Liver (tissue), 9 donors: ENCODE results near the gene RAB35. TPM values are rescaled to one million over a fixed set of nuclear protein-coding genes. Genes with fewer than 3 reads are reported as not detected.

Source experiments
- DNase-seq: peaks from one replicate; pipeline ENCODE4 v3.0.0-alpha.2; 2017; ENCODE audit warnings: low spot score
- H3K27ac ChIP-seq, 2 donors: one replicate each; pipeline ENCODE4 v1.7.0; 2013; ENCODE audit warnings: inconsistent platforms in 2 of 2, low read length in 2 of 2, control low read depth in 1 of 2, low read depth in 1 of 2, mild to moderate bottlenecking in 1 of 2
- H3K27me3 ChIP-seq, 4 donors: one replicate each; pipeline versions ENCODE4 v1.6.1 to v1.7.0; 2013; ENCODE audit warnings: low read length in 3 of 4, inconsistent platforms in 1 of 4, mild to moderate bottlenecking in 1 of 4, moderate library complexity in 1 of 4; ENCODE audit not compliant: control insufficient read depth in 4 of 4, insufficient read depth in 4 of 4
- H3K36me3 ChIP-seq, 4 donors: one replicate each; pipeline versions ENCODE4 v1.6.1 to v1.7.0; 2013; ENCODE audit warnings: low read length in 3 of 4, mild to moderate bottlenecking in 3 of 4, low read depth in 1 of 4, moderate library complexity in 1 of 4; ENCODE audit not compliant: control insufficient read depth in 4 of 4, insufficient read depth in 3 of 4
- H3K4me1 ChIP-seq, 4 donors: one replicate each; pipeline versions ENCODE4 v1.6.1 to v1.7.0; 2013; ENCODE audit warnings: low read length in 3 of 4, mild to moderate bottlenecking in 3 of 4, moderate library complexity in 1 of 4; ENCODE audit not compliant: control insufficient read depth in 4 of 4, insufficient read depth in 4 of 4
- H3K4me3 ChIP-seq, 3 donors: one replicate each; pipeline versions ENCODE4 v1.6.1 to v1.7.0; 2013; ENCODE audit warnings: low read length in 3 of 3, control low read depth in 1 of 3, low read depth in 1 of 3, mild to moderate bottlenecking in 1 of 3
- H3K9ac ChIP-seq, 2 donors: one replicate each; pipeline ENCODE4 v1.7.0; 2013; ENCODE audit warnings: low read length in 2 of 2, mild to moderate bottlenecking in 2 of 2, moderate library complexity in 2 of 2, control low read depth in 1 of 2, low read depth in 1 of 2
- H3K9me3 ChIP-seq, 4 donors: one replicate each; pipeline versions ENCODE4 v1.6.1 to v1.7.0; 2013; ENCODE audit warnings: low read length in 3 of 4; ENCODE audit not compliant: control insufficient read depth in 4 of 4
- ATF3 ChIP-seq: IDR thresholded peaks from 2 replicates; pipeline ENCODE4 v1.6.1; 2016; ENCODE audit warnings: antibody characterized with exemption
- CTCF ChIP-seq: fragments of 150-350 bp; IDR thresholded peaks from 2 replicates; pipeline ENCODE4 v1.5.1; 2017; ENCODE audit warnings: improper control_type of control experiment, low read depth, low read length; ENCODE audit not compliant: missing input control
- EGR1 ChIP-seq, 2 donors: IDR thresholded peaks; 2 replicates each; pipeline ENCODE4 v1.6.1; 2016 to 2018; ENCODE audit warnings: antibody characterized with exemption in 2 of 2, low read depth in 2 of 2
- FOXA1 ChIP-seq: IDR thresholded peaks from 2 replicates; pipeline ENCODE4 v1.6.1; 2016; ENCODE audit warnings: antibody characterized with exemption
- FOXA2 ChIP-seq: IDR thresholded peaks from 2 replicates; pipeline ENCODE4 v1.6.1; 2016; ENCODE audit warnings: antibody characterized with exemption
- GABPA ChIP-seq, 2 donors: IDR thresholded peaks in 1 of 2; conservative IDR thresholded peaks in 1 of 2; 2 replicates each; pipeline ENCODE4 v1.6.1; 2016; ENCODE audit warnings: antibody characterized with exemption in 2 of 2, mild to moderate bottlenecking in 1 of 2, moderate library complexity in 1 of 2
- HNF4A ChIP-seq, 2 donors: conservative IDR thresholded peaks; 2 replicates each; pipeline ENCODE4 v1.6.1; 2016; ENCODE audit warnings: antibody characterized with exemption in 2 of 2, mild to moderate bottlenecking in 2 of 2
- HNF4G ChIP-seq: IDR thresholded peaks from 2 replicates; pipeline ENCODE4 v1.6.1; 2016; ENCODE audit warnings: antibody characterized with exemption
- JUND ChIP-seq, 2 donors: IDR thresholded peaks; 2 replicates each; pipeline ENCODE4 v1.6.1; 2016; ENCODE audit warnings: antibody characterized with exemption in 2 of 2
- MAX ChIP-seq: IDR thresholded peaks from 2 replicates; pipeline ENCODE4 v1.6.1; 2016; ENCODE audit warnings: antibody characterized with exemption
- NR2F2 ChIP-seq: IDR thresholded peaks from 2 replicates; pipeline ENCODE4 v1.6.1; 2016; ENCODE audit warnings: antibody characterized with exemption
- RAD21 ChIP-seq, 2 donors: IDR thresholded peaks; 2 replicates each; pipeline ENCODE4 v1.6.1; 2016; ENCODE audit warnings: antibody characterized with exemption in 2 of 2, mild to moderate bottlenecking in 2 of 2
- REST ChIP-seq: IDR thresholded peaks from 2 replicates; pipeline ENCODE4 v1.6.1; 2016; ENCODE audit warnings: antibody characterized with exemption, mild to moderate bottlenecking
- RXRA ChIP-seq, 2 donors: IDR thresholded peaks; 2 replicates each; pipeline ENCODE4 v1.6.1; 2017 to 2018; ENCODE audit warnings: antibody characterized with exemption in 2 of 2, mild to moderate bottlenecking in 1 of 2
- SP1 ChIP-seq: IDR thresholded peaks from 2 replicates; pipeline ENCODE4 v1.6.1; 2018; ENCODE audit warnings: antibody characterized with exemption, mild to moderate bottlenecking
- TAF1 ChIP-seq: conservative IDR thresholded peaks from 2 replicates; pipeline ENCODE4 v1.6.1; 2016; ENCODE audit warnings: antibody characterized with exemption, mild to moderate bottlenecking
- YY1 ChIP-seq: IDR thresholded peaks from 2 replicates; pipeline ENCODE4 v1.6.1; 2016; ENCODE audit warnings: antibody characterized with exemption, mild to moderate bottlenecking
- ZBTB33 ChIP-seq: IDR thresholded peaks from 2 replicates; pipeline ENCODE4 v1.6.1; 2016; ENCODE audit warnings: antibody characterized with exemption
- WGBS: extraction: QIAGEN DNeasy Blood & Tissue Kit; methylation state at CpG from one replicate; pipeline ENCODE4 v1.1.7; 2013; 5-methylcytosine and 5-hydroxymethylcytosine counted together
- polyA plus RNA-seq, 2 donors: library from polyadenylated mRNA; stranded (reverse) in 1 of 2; unstranded in 1 of 2; fragments of 200-250 nt in 1 of 2; fragments of >200 nt in 1 of 2; fragmentation: Nextera tagmentation in 1 of 2; extraction: Ambion mirVana in 1 of 2; gene quantifications; one replicate each; pipeline versions ENCODE4 v1.2.1 to v1.2.3, GENCODE V29; 2013 to 2015
- total RNA-seq, 2 donors: library from RNA; depleted of rRNA; stranded (reverse); fragments of >200 nt; gene quantifications; one replicate each; pipeline ENCODE4 v1.2.3, GENCODE V29; 2014
- donor health status: healthy.
- donor health status: healthy.
- donor health status: healthy.
- donor health status: healthy.
- donor health status: healthy.

The RAB35 gene
- total and polyA plus RNA-seq, 4 donors: 7.4 to 14.4 (median 10.2) TPM

- DNase-seq: no peak
- no peaks in the 10 kb centered on the region for H3K27me3 ChIP-seq
- no peak overlapping the region for H3K4me3 ChIP-seq
- H3K9me3 ChIP-seq: no peaks in the 10 kb centered on the region
- H3K36me3 ChIP-seq: peaks cover 26 to 95% (median 74%) of the 10 kb centered on the region in 4 donors
- H3K9ac ChIP-seq: no peak overlapping the region
- WGBS: 98% methylated on average over 10 of the region's 10 CpGs
- no peak overlapping the region for H3K27ac ChIP-seq
- TF ChIP-seq HNF4G (no peak), YY1 (no peak), JUND (IDR thresholded peaks at IDR 0.05) (no peak), GABPA (IDR thresholded peaks at IDR 0.05 in 1 of 2, conservative IDR thresholded peaks at IDR 0.05 in 1 of 2) (no peak), FOXA2 (no peak), NR2F2 (no peak), ATF3 (no peak), HNF4A (conservative IDR thresholded peaks at IDR 0.05) (no peak), MAX (no peak), REST (no peak), ZBTB33 (no peak), RXRA (IDR thresholded peaks at IDR 0.05) (no peak), CTCF (no peak), RAD21 (IDR thresholded peaks at IDR 0.05) (no peak), SP1 (no peak), FOXA1 (no peak), EGR1 (IDR thresholded peaks at IDR 0.05; ENCODE audit: low read depth in 2 of 2) (no peak), TAF1 (no peak)
- H3K4me1 ChIP-seq: peaks cover 0 to 10% (median 9%) of the 10 kb centered on the region in 4 donors
These were observed 41.8 kb upstream of the RAB35 start for GRCh38 chr12:120158351-120158750.
